Natural killer cell (primary cell): ENCODE measurements around the gene UMPS. TPM values are rescaled to one million over a fixed set of nuclear protein-coding genes. Genes with fewer than 3 reads are reported as not detected.

ENCODE experiments used
- ATAC-seq, 3 donors: fragments of 150-1000 bp in 2 of 3; fragments of 200-7000 bp in 1 of 3; cut with Tn5 transposase; 1 replicate in 1 of 3; 2 replicates in 2 of 3; pipeline ENCODE4 v1.10.0; 2021; ENCODE audit warnings: mild to moderate bottlenecking in 2 of 3, moderate library complexity in 2 of 3
- DNase-seq, 2 donors: peaks; one replicate each; pipeline versions ENCODE4 v3.0.0 to v3.0.0-alpha.2; 2013 to 2021; ENCODE audit warnings: mixed read lengths in 1 of 2
- H3K27ac ChIP-seq: one replicate; pipeline ENCODE4 v1.5.1; 2013; ENCODE audit warnings: mild to moderate bottlenecking, low read length
- H3K27me3 ChIP-seq: one replicate; pipeline ENCODE4 v1.6.1; 2013; ENCODE audit warnings: low read length; ENCODE audit not compliant: control insufficient read depth, insufficient read depth
- H3K36me3 ChIP-seq: one replicate; pipeline ENCODE4 v1.6.1; 2013; ENCODE audit warnings: low read length; ENCODE audit not compliant: control insufficient read depth, insufficient read depth
- H3K4me1 ChIP-seq: one replicate; pipeline ENCODE4 v1.6.1; 2013; ENCODE audit warnings: low read length; ENCODE audit not compliant: control insufficient read depth, insufficient read depth
- H3K4me3 ChIP-seq: one replicate; pipeline ENCODE4 v1.5.1; 2013; ENCODE audit warnings: low read length
- H3K9me3 ChIP-seq: one replicate; pipeline ENCODE4 v1.6.1; 2013; ENCODE audit warnings: low read length; ENCODE audit not compliant: control insufficient read depth, insufficient read depth
- H3K27ac Mint-ChIP-seq, 2 donors: one replicate each; pipeline ENCODE4 v1.8.0; 2022; ENCODE audit warnings: mild to moderate bottlenecking in 2 of 2, mixed read lengths in 2 of 2, moderate library complexity in 1 of 2
- H3K27me3 Mint-ChIP-seq, 2 donors: one replicate each; pipeline ENCODE4 v1.8.0; 2022; ENCODE audit warnings: low read depth in 2 of 2, mixed read lengths in 2 of 2
- H3K36me3 Mint-ChIP-seq: one replicate; pipeline ENCODE4 v1.8.0; 2022; ENCODE audit warnings: mixed read lengths
- H3K4me1 Mint-ChIP-seq, 2 donors: one replicate each; pipeline ENCODE4 v1.8.0; 2022; ENCODE audit warnings: mixed read lengths in 2 of 2
- H3K4me3 Mint-ChIP-seq: one replicate; pipeline ENCODE4 v1.8.0; 2022; ENCODE audit warnings: mild to moderate bottlenecking, moderate library complexity, mixed read lengths
- H3K9me3 Mint-ChIP-seq, 2 donors: one replicate each; pipeline ENCODE4 v1.8.0; 2022; ENCODE audit warnings: mixed read lengths in 2 of 2
- CTCF ChIP-seq: fragments of 200-600 bp; IDR thresholded peaks from one replicate; pipeline ENCODE4 v1.8.0; 2022; ENCODE audit warnings: antibody characterized with exemption
- WGBS: methylation state at CpG from one replicate; pipeline ENCODE4 v1.1.7; 2013; ENCODE audit warnings: missing lambda C conversion rate; ENCODE audit not compliant: insufficient coverage; 5-methylcytosine and 5-hydroxymethylcytosine counted together
- intact Hi-C: fragments of 100-400 bp; cut with micrococcal nuclease; formaldehyde crosslinking; loops from one replicate; pipeline ENCODE4 v1.14.2; 2022
- total RNA-seq, 4 donors: library from RNA; stranded (reverse); fragments of 120-200 nt in 1 of 4; gene quantifications; one replicate each; pipeline versions ENCODE4 v1.2.3 to v1.2.4, GENCODE V29; 2013 to 2022

UMPS gene
- total RNA-seq, result 10 to 100 TPM in 2 of 3 donors, 1 to 10 TPM in 1; 9.1 to 21.2 (median 12.2) TPM
- total RNA-seq (2013), result 26.6 TPM

GRCh38 chr3:124730129-124730940 lies at the start of gene UMPS:
Gene UMPS (plus strand): TSS chr3:124730452. CDS start chr3:124730472, 20 bp downstream.
- Histone ChIP-seq H3K27me3 (peaks cover 23% of the 10 kb centered on the region), H3K4me3 (peak within 1 kb of the TSS; percentile 98), H3K36me3 (no peaks in the 10 kb centered on the region), H3K4me1 (peaks cover 12% of the 10 kb centered on the region), H3K27ac (peak within 1 kb of the TSS; percentile 57), H3K9me3 (no peaks in the 10 kb centered on the region)
- under 1% methylated on average over 44 of the region's 44 CpGs for WGBS
- ATAC-seq (peak; percentile 90 to 99 (median 96)), DNase-seq (peak; percentile 93 to 95)
- H3K4me3 Mint-ChIP-seq, result peak within 1 kb of the TSS; percentile 100
- no peak for TF ChIP-seq CTCF
- no peaks in the 10 kb centered on the region for H3K9me3 Mint-ChIP-seq
- H3K27me3 Mint-ChIP-seq, result peaks cover 16 to 18% of the 10 kb centered on the region in 2 donors
- intact Hi-C loops, result no loop called here
- H3K27ac Mint-ChIP-seq, result peak within 1 kb of the TSS; percentile 98 to 99
- peaks cover 22 to 28% of the 10 kb centered on the region in 2 donors for H3K4me1 Mint-ChIP-seq
- H3K36me3 Mint-ChIP-seq, result no peaks in the 10 kb centered on the region

- no peaks in the 10 kb centered on the region for H3K36me3 ChIP-seq
- no peak for DNase-seq
- Mint-ChIP-seq H3K9me3 (no peaks in the 10 kb centered on the region), H3K27me3 (no peaks in the 10 kb centered on the region), H3K27ac (no peak overlapping the region), H3K4me1 (no peaks in the 10 kb centered on the region), H3K4me3 (no peak overlapping the region), H3K36me3 (peaks cover 2% of the 10 kb centered on the region)
- TF ChIP-seq CTCF, result no peak
- 89% methylated on average over 4 of the region's 4 CpGs for WGBS
- no peak for ATAC-seq
- no peak overlapping the region for H3K27ac ChIP-seq
- no peak overlapping the region for H3K4me3 ChIP-seq
- no peaks in the 10 kb centered on the region for H3K27me3 ChIP-seq
- H3K4me1 ChIP-seq, result no peaks in the 10 kb centered on the region
- H3K9me3 ChIP-seq, result no peaks in the 10 kb centered on the region
- intact Hi-C loops, result no loop called here
Observed at GRCh38 chr3:124680521-124680920, 49.7 kb upstream of the UMPS start.

- no peaks in the 10 kb centered on the region for H3K27me3 ChIP-seq
- H3K4me1 ChIP-seq, result no peaks in the 10 kb centered on the region
- no peaks in the 10 kb centered on the region for H3K9me3 Mint-ChIP-seq
- H3K4me1 Mint-ChIP-seq, result peaks cover 0 to 5% of the 10 kb centered on the region in 2 donors
- DNase-seq (no peak), ATAC-seq (no peak)
- peaks cover 0 to 3% of the 10 kb centered on the region in 2 donors for H3K27me3 Mint-ChIP-seq
- H3K36me3 Mint-ChIP-seq, result no peaks in the 10 kb centered on the region
- intact Hi-C loops, result no loop called here
- H3K27ac ChIP-seq, result no peak overlapping the region
- no peaks in the 10 kb centered on the region for H3K9me3 ChIP-seq
- no peak overlapping the region for H3K27ac Mint-ChIP-seq
- H3K4me3 ChIP-seq, result no peak overlapping the region
- WGBS, result 77% methylated on average over 2 of the region's 2 CpGs
- no peaks in the 10 kb centered on the region for H3K36me3 ChIP-seq
- H3K4me3 Mint-ChIP-seq, result no peak overlapping the region
- TF ChIP-seq CTCF, result no peak
Observed at GRCh38 chr3:124682263-124682662, 48.0 kb upstream of the UMPS start.
